Subcutaneous adipose tissue (tissue), 4 donors: Measurements from ENCODE around the gene EHBP1. TPM values are rescaled to one million over a fixed set of nuclear protein-coding genes. Genes with fewer than 3 reads are reported as not detected.

Experiments
- total RNA-seq, 4 donors: library from RNA; depleted of rRNA; stranded (reverse); fragments of >200 nt; gene quantifications; one replicate each; pipeline ENCODE4 v1.1.0, GENCODE V29; 2016
- TF ChIP-seq, protein P1 (sequence below): fragments of 450-650 bp; IDR thresholded peaks from one replicate; pipeline ENCODE4 v1.5.1; 2016; ENCODE audit warnings: low read depth, mild to moderate bottlenecking, control low read depth, antibody characterized with exemption, moderate library complexity

EHBP1 gene
- total RNA-seq, 4 donors from 2014 or later, result 77.5 to 145 (median 110) TPM

DNA sequence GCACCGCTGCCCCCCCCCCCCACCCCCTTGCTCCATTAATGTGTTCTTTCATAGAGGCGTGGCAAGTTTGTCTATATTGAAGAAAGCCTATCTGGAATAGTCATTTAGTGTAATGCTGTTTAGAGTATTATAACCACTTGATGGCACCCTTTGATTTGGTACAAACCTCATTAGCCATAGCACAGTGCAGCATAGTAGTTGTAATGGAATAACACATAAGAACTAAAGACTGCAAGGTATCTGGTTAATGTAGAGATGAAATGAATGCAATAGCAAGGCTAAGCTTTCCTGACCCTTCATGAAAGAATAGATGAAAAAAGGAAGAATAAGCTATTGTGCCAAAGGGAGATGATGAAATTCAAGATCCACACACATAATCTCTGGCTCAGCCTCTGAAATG, 81.9 kb downstream of the EHBP1 start:
- TF ChIP-seq, protein P1, sequence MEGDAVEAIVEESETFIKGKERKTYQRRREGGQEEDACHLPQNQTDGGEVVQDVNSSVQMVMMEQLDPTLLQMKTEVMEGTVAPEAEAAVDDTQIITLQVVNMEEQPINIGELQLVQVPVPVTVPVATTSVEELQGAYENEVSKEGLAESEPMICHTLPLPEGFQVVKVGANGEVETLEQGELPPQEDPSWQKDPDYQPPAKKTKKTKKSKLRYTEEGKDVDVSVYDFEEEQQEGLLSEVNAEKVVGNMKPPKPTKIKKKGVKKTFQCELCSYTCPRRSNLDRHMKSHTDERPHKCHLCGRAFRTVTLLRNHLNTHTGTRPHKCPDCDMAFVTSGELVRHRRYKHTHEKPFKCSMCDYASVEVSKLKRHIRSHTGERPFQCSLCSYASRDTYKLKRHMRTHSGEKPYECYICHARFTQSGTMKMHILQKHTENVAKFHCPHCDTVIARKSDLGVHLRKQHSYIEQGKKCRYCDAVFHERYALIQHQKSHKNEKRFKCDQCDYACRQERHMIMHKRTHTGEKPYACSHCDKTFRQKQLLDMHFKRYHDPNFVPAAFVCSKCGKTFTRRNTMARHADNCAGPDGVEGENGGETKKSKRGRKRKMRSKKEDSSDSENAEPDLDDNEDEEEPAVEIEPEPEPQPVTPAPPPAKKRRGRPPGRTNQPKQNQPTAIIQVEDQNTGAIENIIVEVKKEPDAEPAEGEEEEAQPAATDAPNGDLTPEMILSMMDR, result no peak

DNA sequence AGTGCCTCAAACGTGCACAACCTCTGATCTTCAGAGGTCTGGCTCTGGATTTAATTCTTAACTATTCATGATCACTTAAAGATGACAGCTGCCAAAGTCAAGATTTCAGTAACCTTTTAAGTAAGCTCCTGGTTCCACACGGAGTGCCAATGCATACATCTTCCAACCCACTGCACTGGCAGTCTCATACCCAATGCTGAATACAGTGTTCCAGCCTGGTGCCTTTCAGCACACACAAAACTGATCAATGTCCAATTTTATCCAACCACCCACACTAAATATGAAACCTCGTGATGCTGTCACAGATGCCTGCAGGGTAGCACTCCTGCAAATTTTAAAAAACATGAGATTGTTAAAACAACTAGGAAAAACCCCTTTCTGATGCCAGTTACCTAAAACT, 84.0 kb downstream of the EHBP1 start:
- TF ChIP-seq, protein P1, result no peak

DNA sequence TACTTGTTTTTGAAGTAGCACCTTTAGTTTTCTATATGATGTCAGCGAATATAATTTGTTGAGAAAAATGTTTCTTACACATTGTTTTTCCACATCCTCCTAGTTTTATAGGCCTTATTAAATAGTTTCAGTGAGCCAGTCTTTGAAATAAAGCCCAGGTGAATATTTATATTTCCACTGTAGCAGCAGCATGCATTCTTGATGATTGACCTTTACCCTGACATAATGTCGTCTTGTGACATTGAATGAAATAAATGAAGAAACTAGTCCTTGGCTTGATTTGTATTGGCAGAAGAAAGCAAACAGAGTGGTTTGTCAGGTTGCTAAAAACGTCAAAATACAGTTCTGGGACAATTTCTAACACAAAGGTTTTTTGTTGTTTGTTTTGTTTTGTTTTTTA, 84.4 kb downstream of the EHBP1 start:
- TF ChIP-seq, protein P1, result no peak

DNA sequence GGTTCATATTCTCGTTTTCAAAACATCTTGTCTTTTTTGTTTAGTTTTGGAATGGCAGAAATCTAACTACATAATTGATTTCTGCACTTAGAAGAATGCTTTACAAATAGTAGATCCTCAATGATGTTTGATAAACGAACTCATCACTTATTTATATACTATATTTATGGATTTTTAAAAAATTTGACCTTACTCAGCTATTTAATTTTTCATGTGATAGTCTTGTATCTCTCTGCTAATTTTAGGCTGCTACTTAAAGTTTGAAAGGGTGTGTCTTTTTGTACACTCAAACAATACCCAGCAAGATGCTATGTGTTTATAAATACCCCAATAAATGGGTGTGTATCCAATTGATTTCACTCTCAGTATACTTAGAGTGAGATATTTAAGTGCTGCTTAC, 86.9 kb downstream of the EHBP1 start:
- TF ChIP-seq, protein P1, result no peak

DNA sequence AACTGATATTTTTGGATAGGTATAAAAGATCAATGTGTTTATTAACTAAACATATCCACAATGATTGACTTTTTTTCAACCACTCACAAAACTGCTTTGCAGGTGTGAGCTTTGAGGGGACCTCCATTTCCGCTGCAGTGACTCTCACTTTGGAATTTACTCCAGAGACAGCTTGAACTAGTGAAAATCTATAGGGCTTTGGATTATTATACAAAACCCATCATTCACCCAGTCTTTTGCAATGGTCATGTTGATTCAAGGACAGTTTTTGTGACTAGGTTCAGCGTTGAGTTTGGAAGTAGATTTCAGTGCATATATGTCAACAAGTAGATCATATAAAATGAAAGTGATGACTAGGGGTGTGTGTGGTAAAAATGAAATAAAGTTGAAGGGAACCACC, 87.7 kb downstream of the EHBP1 start:
- TF ChIP-seq, protein P1, result no peak

DNA sequence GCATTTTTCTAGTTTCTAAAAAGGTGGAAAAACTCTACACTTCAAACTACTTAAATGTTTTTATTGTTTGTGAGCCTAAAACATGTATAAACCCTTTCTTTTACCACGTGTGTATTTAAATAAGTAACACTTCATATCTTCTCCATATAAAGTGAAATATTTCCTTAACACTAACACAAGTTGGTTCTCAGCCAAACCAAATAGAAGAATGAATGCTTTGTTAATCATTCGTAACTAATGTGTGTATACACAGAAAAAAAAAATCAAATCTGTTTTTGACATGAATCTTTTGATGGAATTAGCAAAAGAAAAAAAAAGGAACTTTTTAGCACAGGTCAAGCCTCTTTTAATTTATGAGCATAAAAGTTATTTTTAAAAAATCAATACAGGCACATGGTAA, 89.3 kb downstream of the EHBP1 start:
- TF ChIP-seq, protein P1, result no peak

DNA sequence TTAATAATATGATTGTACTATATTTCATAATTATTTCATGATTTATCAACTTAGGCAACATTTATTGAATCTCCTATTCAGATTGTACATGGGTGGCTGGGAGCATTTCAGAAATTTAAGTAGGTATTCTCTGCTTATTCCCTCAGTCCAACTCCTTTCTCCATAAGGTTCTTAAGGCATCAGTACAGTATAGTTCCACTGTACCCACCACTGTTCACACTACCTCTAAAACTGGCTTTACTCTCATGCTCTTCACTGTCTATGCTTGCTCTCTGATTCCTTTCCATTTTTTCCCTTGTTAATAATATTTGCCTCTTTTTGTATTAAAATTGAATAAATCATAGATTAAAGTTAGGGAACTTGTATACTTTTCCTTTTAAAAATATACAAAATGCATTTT, 89.8 kb downstream of the EHBP1 start:
- TF ChIP-seq, protein P1, result no peak
